H1 (cell line): ENCODE data around the gene KLHL5. TPM values are rescaled to one million over a fixed set of nuclear protein-coding genes. Genes with fewer than 3 reads are reported as not detected.

Source experiments
- CTCF ChIA-PET: fragments of 300-600 bp; sonication (Branson Sonifier 250); formaldehyde crosslinking; loops from one replicate; lab custom pipeline; 2021; ENCODE audit not compliant: partially characterized antibody; lab: Charles Lee
- POLR2A ChIA-PET: fragments of 300-600 bp; sonication (Branson Sonifier 250); formaldehyde crosslinking; loops from one replicate; lab custom pipeline; 2021; ENCODE audit warnings: inconsistent platforms; ENCODE audit not compliant: partially characterized antibody; lab: Charles Lee
- DNase-seq, 2 experiments: peaks; one replicate each; pipeline versions ENCODE4 v3.0.0 to v3.0.0-alpha.2; 2010 to 2022; ENCODE audit warnings: low spot score in 2 of 2, low read depth in 1 of 2, mixed read lengths in 1 of 2
- FAIRE-seq: peaks from 2 replicates; lab custom pipeline; 2011; peaks lifted over from hg19 to GRCh38; lab: Jason Lieb, UNC
- H2AFZ ChIP-seq: 2 replicates; pipeline ENCODE4 v1.8.1; 2012; ENCODE audit warnings: low read length, inconsistent platforms
- H2AK5ac ChIP-seq: 2 replicates; pipeline ENCODE4 v1.6.1; 2013; ENCODE audit warnings: low read depth, low read length
- H2BK120ac ChIP-seq: replicated peaks from 2 replicates; pipeline ENCODE3; 2013; ENCODE audit warnings: low read depth, low read length, inconsistent platforms
- H2BK12ac ChIP-seq: 2 replicates; pipeline ENCODE4 v1.6.1; 2013; ENCODE audit warnings: low read depth, low read length
- H2BK15ac ChIP-seq: 2 replicates; pipeline ENCODE4 v1.6.1; 2013; ENCODE audit warnings: low read length
- H2BK20ac ChIP-seq: 2 replicates; pipeline ENCODE4 v1.6.1; 2013; ENCODE audit warnings: low read length
- H2BK5ac ChIP-seq: 2 replicates; pipeline ENCODE4 v1.6.1; 2013; ENCODE audit warnings: low read depth, low read length
- H3K14ac ChIP-seq: 2 replicates; pipeline ENCODE4 v1.6.1; 2013; ENCODE audit warnings: inconsistent platforms; ENCODE audit not compliant: insufficient read length
- H3K18ac ChIP-seq: 2 replicates; pipeline ENCODE4 v1.6.1; 2013; ENCODE audit warnings: low read length; ENCODE audit errors: extremely low read depth
- H3K23ac ChIP-seq: 2 replicates; pipeline ENCODE4 v1.6.1; 2013; ENCODE audit warnings: inconsistent platforms; ENCODE audit not compliant: insufficient read length
- H3K23me2 ChIP-seq: 2 replicates; pipeline ENCODE4 v1.6.1; 2013; ENCODE audit warnings: low read depth, low read length
- H3K27ac ChIP-seq: 2 replicates; pipeline ENCODE4 v1.6.1; 2011; ENCODE audit warnings: low read depth, low read length, inconsistent platforms
- H3K27me3 ChIP-seq, 4 experiments: replicated peaks in 1 of 4; 1 replicate in 1 of 4; 2 replicates in 3 of 4; pipeline versions ENCODE4 v1.6.1 to v1.8.1; 2011 to 2013; ENCODE audit warnings: low read length in 3 of 4, mild to moderate bottlenecking in 3 of 4, inconsistent platforms in 2 of 4, mixed read lengths in 2 of 4, moderate library complexity in 1 of 4; ENCODE audit not compliant: control insufficient read depth in 3 of 4, insufficient read depth in 3 of 4; ENCODE audit errors: extremely low read depth in 1 of 4
- H3K36me3 ChIP-seq, 4 experiments: 2 replicates each; pipeline versions ENCODE4 v1.6.1 to v1.8.1; 2011 to 2013; ENCODE audit warnings: mild to moderate bottlenecking in 4 of 4, low read length in 3 of 4, moderate library complexity in 2 of 4, control low read depth in 1 of 4, inconsistent platforms in 1 of 4; ENCODE audit not compliant: insufficient read depth in 4 of 4, control insufficient read depth in 2 of 4
- H3K4ac ChIP-seq: replicated peaks from 2 replicates; pipeline ENCODE3; 2013; ENCODE audit warnings: low read length, low read depth, mixed read lengths, inconsistent platforms; ENCODE audit not compliant: insufficient read length
- H3K4me1 ChIP-seq, 4 experiments: replicated peaks in 1 of 4; 1 replicate in 1 of 4; 2 replicates in 3 of 4; pipeline versions ENCODE4 v1.6.1 to v1.8.1; 2011 to 2013; ENCODE audit warnings: low read length in 3 of 4, inconsistent platforms in 2 of 4, mixed read lengths in 1 of 4; ENCODE audit not compliant: insufficient read depth in 4 of 4, control insufficient read depth in 3 of 4
- H3K4me2 ChIP-seq, 2 experiments: 2 replicates each; pipeline versions ENCODE4 v1.6.1 to v1.8.1; 2011 to 2013; ENCODE audit warnings: low read depth in 2 of 2, low read length in 2 of 2, control low read depth in 1 of 2, inconsistent platforms in 1 of 2, mild to moderate bottlenecking in 1 of 2; ENCODE audit not compliant: insufficient read depth in 1 of 2
- H3K4me3 ChIP-seq, 4 experiments: fragments of 200-600, 300-600 bp in 1 of 4; sonication (generic), shearing (Covaris generic), sonication (Bioruptor Twin) in 1 of 4; 2 replicates each; pipeline versions ENCODE4 v1.5.1 to v1.8.1; 2011 to 2016; ENCODE audit warnings: low read length in 4 of 4, low read depth in 3 of 4, control low read depth in 2 of 4, inconsistent platforms in 2 of 4, mild to moderate bottlenecking in 2 of 4, mixed read lengths in 1 of 4, moderate library complexity in 1 of 4; ENCODE audit not compliant: insufficient read depth in 2 of 4; ENCODE audit errors: extremely low read depth in 1 of 4
- H3K56ac ChIP-seq: replicated peaks from 2 replicates; pipeline ENCODE3; 2013; ENCODE audit warnings: low read depth, mild to moderate bottlenecking, mixed read lengths, low read length, inconsistent platforms; ENCODE audit not compliant: insufficient read length
- H3K79me1 ChIP-seq: 2 replicates; pipeline ENCODE4 v1.6.1; 2013; ENCODE audit warnings: low read depth, low read length, control low read depth
- H3K79me2 ChIP-seq, 2 experiments: 2 replicates each; pipeline versions ENCODE4 v1.6.1 to v1.8.1; 2012 to 2013; ENCODE audit warnings: low read length in 2 of 2, mild to moderate bottlenecking in 2 of 2, inconsistent platforms in 1 of 2; ENCODE audit not compliant: insufficient read depth in 2 of 2, control insufficient read depth in 1 of 2
- H3K9ac ChIP-seq, 4 experiments: replicated peaks in 1 of 4; 1 replicate in 1 of 4; 2 replicates in 3 of 4; pipeline versions ENCODE4 v1.6.1 to v1.8.1; 2011 to 2013; ENCODE audit warnings: low read depth in 3 of 4, low read length in 3 of 4, control low read depth in 2 of 4, mild to moderate bottlenecking in 2 of 4, moderate library complexity in 2 of 4, inconsistent platforms in 1 of 4; ENCODE audit errors: extremely low read depth in 1 of 4
- H3K9me3 ChIP-seq, 2 experiments: 2 replicates each; pipeline versions ENCODE4 v1.6.1 to v1.8.1; 2012 to 2013; ENCODE audit warnings: mild to moderate bottlenecking in 2 of 2, moderate library complexity in 2 of 2, control low read depth in 1 of 2, inconsistent platforms in 1 of 2, low read depth in 1 of 2, low read length in 1 of 2, mixed read lengths in 1 of 2; ENCODE audit not compliant: insufficient read depth in 2 of 2
- H4K20me1 ChIP-seq, 2 experiments: replicated peaks in 1 of 2; 2 replicates each; pipeline versions ENCODE3 to v1.8.1; 2011 to 2013; ENCODE audit warnings: inconsistent platforms in 2 of 2, low read length in 2 of 2, mild to moderate bottlenecking in 1 of 2; ENCODE audit not compliant: insufficient read depth in 2 of 2, control insufficient read depth in 1 of 2
- H4K5ac ChIP-seq: 2 replicates; pipeline ENCODE4 v1.6.1; 2013; ENCODE audit warnings: low read length, low read depth, mixed read lengths, inconsistent platforms; ENCODE audit not compliant: insufficient read length
- H4K8ac ChIP-seq: 2 replicates; pipeline ENCODE4 v1.8.0; 2013; ENCODE audit warnings: mild to moderate bottlenecking, moderate library complexity, low read length, inconsistent platforms; ENCODE audit not compliant: insufficient read depth; ENCODE audit errors: extremely low read depth
- H4K91ac ChIP-seq: replicated peaks from 2 replicates; pipeline ENCODE3; 2013; ENCODE audit warnings: low read length, mixed read lengths, inconsistent platforms; ENCODE audit not compliant: insufficient read length
- TCF12 ChIP-seq: IDR thresholded peaks from 2 replicates; pipeline ENCODE4 v1.6.1; 2011; ENCODE audit warnings: low read depth, mild to moderate bottlenecking, low read length
- WGBS, 2 experiments: shearing (Covaris generic) in 1 of 2; methylation state at CpG; one replicate each; pipeline versions ENCODE4 v1.1.6 to v1.1.7; 2013 to 2015; ENCODE audit warnings: low lambda C conversion rate in 2 of 2, mixed read lengths in 2 of 2, inconsistent platforms in 1 of 2, low coverage in 1 of 2, missing lambda C conversion rate in 1 of 2; ENCODE audit not compliant: insufficient replicate concordance in 2 of 2, insufficient coverage in 1 of 2, insufficient read length in 1 of 2; ENCODE audit errors: extremely low coverage in 1 of 2, missing lambda C conversion rate in 1 of 2; 5-methylcytosine and 5-hydroxymethylcytosine counted together
- polyA plus RNA-seq, 7 experiments: library from polyadenylated mRNA; depleted of rRNA in 3 of 7; stranded (reverse) in 5 of 7; unstranded in 2 of 7; fragments of >200 nt in 5 of 7; fragments of 200-250 nt in 2 of 7; gene quantifications; 1 replicate in 5 of 7; 2 replicates in 1 of 7; 4 replicates in 1 of 7; pipeline versions ENCODE4 v1.2.1 to v1.2.3, GENCODE V29; 2011 to 2013; ENCODE audit warnings: missing spikeins in 2 of 7, mixed read lengths in 2 of 7
- total RNA-seq: library from RNA; stranded (reverse); fragmentation: NEBNext Ultra II Directional; extraction: Animal tissue kit (Norgen Biotek cat#: 25700); gene quantifications from 2 replicates; pipeline ENCODE4 v1.2.1, GENCODE V29; 2021

KLHL5 gene
- total and polyA plus RNA-seq, 2 of the 8 experiments (the other 6 are each of a cell fraction or from before 2014, with no cell fraction given), result 13.0 to 23.6 TPM

DNA sequence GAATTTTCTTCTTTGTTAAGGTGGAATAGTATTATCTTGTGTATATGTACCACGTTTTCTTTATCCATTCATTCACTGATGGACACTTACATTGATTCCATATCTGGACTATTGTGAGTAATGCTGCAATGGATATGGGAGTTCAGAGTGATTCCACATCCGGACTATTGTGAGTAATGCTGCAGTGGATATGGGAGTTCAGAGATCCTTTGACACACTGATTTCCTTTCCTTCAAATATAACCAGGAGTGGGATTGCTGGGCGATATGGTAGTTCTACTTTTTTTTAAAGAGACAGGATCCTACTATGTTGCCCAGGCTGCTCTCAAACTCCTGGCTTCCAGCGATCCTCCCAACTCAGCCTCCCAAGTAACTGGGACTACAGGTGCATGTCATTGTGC is 41.9 kb upstream of the KLHL5 start:
- Histone ChIP-seq H2BK15ac (no peak overlapping the region), H2AK5ac (no peak overlapping the region), H4K91ac (no peak overlapping the region), H3K79me2 (no peaks in the 10 kb centered on the region), H3K4me2 (no peak overlapping the region), H2BK20ac (no peak overlapping the region), H3K4me3 (no peak overlapping the region), H3K27me3 (no peaks in the 10 kb centered on the region), H2BK5ac (no peak overlapping the region), H4K20me1 (no peaks in the 10 kb centered on the region), H3K14ac (no peak overlapping the region), H3K4ac (no peak overlapping the region), H2AFZ (no peak overlapping the region), H3K79me1 (no peaks in the 10 kb centered on the region), H3K23me2 (no peaks in the 10 kb centered on the region), H3K18ac (no peak overlapping the region), H4K5ac (no peak overlapping the region), H3K23ac (no peak overlapping the region), H3K27ac (no peak overlapping the region), H3K36me3 (no peaks in the 10 kb centered on the region), H4K8ac (no peak overlapping the region), H2BK120ac (no peak overlapping the region), H3K4me1 (no peaks in the 10 kb centered on the region), H3K9me3 (no peaks in the 10 kb centered on the region), H2BK12ac (no peak overlapping the region), H3K56ac (no peak overlapping the region), H3K9ac (no peak overlapping the region)
- ChIA-PET POLR2A (no interaction called here), CTCF (no interaction called here)
- no peak for FAIRE-seq
- 70% methylated on average over 4 of the region's 4 CpGs; no CpG with 5 or more reads in 1 of the 2 experiments for WGBS, 2 experiments
- no peak for DNase-seq
- no peak for TF ChIP-seq TCF12
